NB4 (cell line): ENCODE results near the gene INTS11.
A peak's percentile ranks its signal among the peaks of the same experiment; 100 is the strongest.

Experiments
- DNase-seq: peaks from one replicate; pipeline ENCODE4 v3.0.0; 2010; ENCODE audit warnings: low read depth
- H3K4me3 ChIP-seq: one replicate; pipeline ENCODE4 v1.5.1; 2011; ENCODE audit warnings: mild to moderate bottlenecking, low read depth, low read length, moderate library complexity
- CTCF ChIP-seq: IDR thresholded peaks from one replicate; pipeline ENCODE4 v1.5.1; 2012; ENCODE audit warnings: low read depth, low read length
- MAX ChIP-seq: IDR thresholded peaks from 2 replicates; pipeline ENCODE4 v1.6.1; 2011; ENCODE audit warnings: low read depth, low read length
- MYC ChIP-seq: IDR thresholded peaks from 2 replicates; pipeline ENCODE4 v1.6.1; 2011; ENCODE audit warnings: low read depth, low read length
- POLR2A ChIP-seq: IDR thresholded peaks from 2 replicates; pipeline ENCODE4 v1.6.1; 2011; ENCODE audit warnings: mild to moderate bottlenecking; ENCODE audit not compliant: insufficient read length; ENCODE audit errors: extremely low read depth

INTS11 gene

GRCh38 chr1:1293263-1294249, 30.9 kb downstream of the INTS11 start:
- no peak for TF ChIP-seq CTCF
- TF ChIP-seq POLR2A: no peak
- TF ChIP-seq MYC: no peak
- TF ChIP-seq MAX: no peak
- no peak for DNase-seq
- H3K4me3 ChIP-seq: no peak overlapping the region

- no peak for DNase-seq
- no peak overlapping the region for H3K4me3 ChIP-seq
- TF ChIP-seq CTCF (no peak), POLR2A (no peak), MAX (no peak), MYC (no peak)
These were observed 31.6 kb downstream of the INTS11 start for GRCh38 chr1:1292851-1293250.

GRCh38 chr1:1292442-1292779, 32.0 kb downstream of the INTS11 start:
- TF ChIP-seq POLR2A (no peak), MYC (no peak)
- DNase-seq: no peak
- no peak overlapping the region for H3K4me3 ChIP-seq

GRCh38 chr1:1291548-1292441, 32.7 kb downstream of the INTS11 start:
- no peak overlapping the region for H3K4me3 ChIP-seq
- TF ChIP-seq CTCF (peak; percentile 44), POLR2A (no peak)
- peak; percentile 71 for DNase-seq

- no peak overlapping the region for H3K4me3 ChIP-seq
- no peak for TF ChIP-seq MAX
- no peak for TF ChIP-seq MYC
- no peak for TF ChIP-seq POLR2A
- no peak for TF ChIP-seq CTCF
- no peak for DNase-seq
These were observed 33.4 kb downstream of the INTS11 start for GRCh38 chr1:1291023-1291528.

- no peak overlapping the region for H3K4me3 ChIP-seq
- TF ChIP-seq CTCF (peak; percentile 7), MAX (no peak)
- DNase-seq: peak; percentile 43
These were observed 34.2 kb downstream of the INTS11 start for GRCh38 chr1:1290238-1290731.
